Karpas-422 (cell line): ENCODE results near the gene SORCS2. TPM values are rescaled to one million over a fixed set of nuclear protein-coding genes. Genes with fewer than 3 reads are reported as not detected.

ENCODE experiments used
- DNase-seq: peaks from one replicate; pipeline ENCODE4 v3.0.0-alpha.2; 2015
- H2AFZ ChIP-seq: fragments of 200-600 bp; sonication (generic); 2 replicates; pipeline ENCODE4 v1.6.1; 2014; ENCODE audit warnings: antibody characterized with exemption, low read length, mixed read lengths
- H3K27ac ChIP-seq: fragments of 200-600 bp; sonication (generic); 2 replicates; pipeline ENCODE4 v1.5.1; 2014; ENCODE audit warnings: mild to moderate bottlenecking, low read length, moderate library complexity
- H3K27me3 ChIP-seq: fragments of 200-600 bp; sonication (generic); 2 replicates; pipeline ENCODE4 v1.6.1; 2014; ENCODE audit warnings: low read length, mixed read lengths
- H3K36me3 ChIP-seq: fragments of 200-600 bp; sonication (generic); 2 replicates; pipeline ENCODE4 v1.6.1; 2014; ENCODE audit warnings: low read length, mixed read lengths; ENCODE audit not compliant: insufficient read depth
- H3K4me1 ChIP-seq: fragments of 200-600 bp; sonication (generic); 2 replicates; pipeline ENCODE4 v1.6.1; 2014; ENCODE audit warnings: mild to moderate bottlenecking, low read length, mixed read lengths
- H3K4me2 ChIP-seq: fragments of 200-600 bp; sonication (generic); 2 replicates; pipeline ENCODE4 v1.6.1; 2014; ENCODE audit warnings: low read length, low read depth, mild to moderate bottlenecking; ENCODE audit not compliant: poor library complexity, severe bottlenecking
- H3K4me3 ChIP-seq: fragments of 200-600 bp; sonication (generic); 2 replicates; pipeline ENCODE4 v1.5.1; 2014; ENCODE audit warnings: mild to moderate bottlenecking, antibody characterized with exemption, low read length, mixed read lengths
- H3K79me2 ChIP-seq: fragments of 200-600 bp; sonication (generic); 2 replicates; pipeline ENCODE4 v1.6.1; 2014; ENCODE audit warnings: mild to moderate bottlenecking, low read length, mixed read lengths
- H3K9ac ChIP-seq: fragments of 200-600 bp; sonication (generic); 2 replicates; pipeline ENCODE4 v1.6.0; 2014; ENCODE audit warnings: low read length
- H3K9me2 ChIP-seq: fragments of 200-600 bp; sonication (generic), shearing (Covaris generic); replicated peaks from 2 replicates; pipeline ENCODE4 v1.6.0; 2014; ENCODE audit warnings: mild to moderate bottlenecking, low read length, moderate library complexity; ENCODE audit not compliant: insufficient read depth
- H3K9me3 ChIP-seq: fragments of 300-700, 200-600 bp; sonication (generic); 2 replicates; pipeline ENCODE4 v1.6.1; 2014; ENCODE audit warnings: low read length, mixed read lengths
- H4K20me1 ChIP-seq: fragments of 200-600 bp; sonication (generic); 2 replicates; pipeline ENCODE4 v1.6.1; 2014; ENCODE audit warnings: mild to moderate bottlenecking, antibody characterized with exemption, low read length, low read depth; ENCODE audit not compliant: insufficient read depth
- total RNA-seq: library from RNA; depleted of rRNA; stranded (reverse); fragments of >200 nt; shearing (Covaris generic); gene quantifications from 2 replicates; pipeline ENCODE4 v1.2.3, GENCODE V29; 2014; ENCODE audit warnings: low replicate concordance

Gene SORCS2
- total RNA-seq, 1 experiment from 2014 or later: not detected

- Histone ChIP-seq H4K20me1 (no peaks in the 10 kb centered on the region), H2AFZ (0 out of 2 replicates have a peak overlapping the region, but pooled peaks have one; percentile 53), H3K27ac (peak overlapping the region; percentile 98), H3K9me2 (no peaks in the 10 kb centered on the region), H3K4me3 (no peak overlapping the region), H3K9ac (peak overlapping the region; percentile 22; the same call in 1 of the 2 replicates), H3K9me3 (no peaks in the 10 kb centered on the region), H3K27me3 (no peaks in the 10 kb centered on the region), H3K36me3 (no peaks in the 10 kb centered on the region), H3K79me2 (no peaks in the 10 kb centered on the region), H3K4me1 (peaks cover 49% of the 10 kb centered on the region), H3K4me2 (no peak overlapping the region)
- no peak for DNase-seq
These were observed 6.8 kb upstream of the SORCS2 start for GRCh38 chr4:7185487-7186030.

GRCh38 chr4:7186031-7186430 lies 6.3 kb upstream of the SORCS2 start:
- peak; percentile 91 for DNase-seq
- H3K36me3 ChIP-seq: no peaks in the 10 kb centered on the region

GRCh38 chr4:7186516-7187167 lies 5.7 kb upstream of the SORCS2 start:
- Histone ChIP-seq H3K9me3 (no peaks in the 10 kb centered on the region), H2AFZ (no peak overlapping the region), H4K20me1 (no peaks in the 10 kb centered on the region), H3K27ac (no peak overlapping the region), H3K4me2 (no peak overlapping the region), H3K4me3 (no peak overlapping the region), H3K9ac (no peak overlapping the region), H3K4me1 (peaks cover 43% of the 10 kb centered on the region), H3K79me2 (no peaks in the 10 kb centered on the region), H3K27me3 (no peaks in the 10 kb centered on the region), H3K9me2 (no peaks in the 10 kb centered on the region), H3K36me3 (no peaks in the 10 kb centered on the region)
- no peak for DNase-seq

More at GRCh38 chr4:7186031-7186430, 6.3 kb upstream of the SORCS2 start:
- Histone ChIP-seq H3K27ac (no peak overlapping the region), H3K79me2 (no peaks in the 10 kb centered on the region), H3K4me3 (no peak overlapping the region), H3K9me2 (no peaks in the 10 kb centered on the region), H3K4me2 (no peak overlapping the region), H3K9ac (no peak overlapping the region), H3K27me3 (no peaks in the 10 kb centered on the region), H3K4me1 (peaks cover 47% of the 10 kb centered on the region), H3K9me3 (no peaks in the 10 kb centered on the region), H4K20me1 (no peaks in the 10 kb centered on the region), H2AFZ (no peak overlapping the region)

GRCh38 chr4:7187168-7187535 lies 5.2 kb upstream of the SORCS2 start:
- no peak overlapping the region for H3K9ac ChIP-seq
- H3K9me2 ChIP-seq: no peaks in the 10 kb centered on the region
- H3K4me1 ChIP-seq: peaks cover 40% of the 10 kb centered on the region
- no peaks in the 10 kb centered on the region for H3K79me2 ChIP-seq
- no peak overlapping the region for H3K4me3 ChIP-seq
- no peaks in the 10 kb centered on the region for H3K27me3 ChIP-seq
- H4K20me1 ChIP-seq: no peaks in the 10 kb centered on the region
- H3K4me2 ChIP-seq: no peak overlapping the region
- H3K9me3 ChIP-seq: no peaks in the 10 kb centered on the region
- no peak overlapping the region for H2AFZ ChIP-seq
- no peak overlapping the region for H3K27ac ChIP-seq
- DNase-seq: peak; percentile 60
- no peaks in the 10 kb centered on the region for H3K36me3 ChIP-seq

GRCh38 chr4:7187691-7188090 lies 4.6 kb upstream of the SORCS2 start:
- Histone ChIP-seq H3K36me3 (no peaks in the 10 kb centered on the region), H3K9me2 (no peaks in the 10 kb centered on the region), H3K9ac (no peak overlapping the region), H3K4me2 (no peak overlapping the region), H2AFZ (no peak overlapping the region), H3K27me3 (no peaks in the 10 kb centered on the region), H3K4me3 (no peak overlapping the region), H4K20me1 (no peaks in the 10 kb centered on the region), H3K9me3 (no peaks in the 10 kb centered on the region), H3K27ac (no peak overlapping the region), H3K79me2 (no peaks in the 10 kb centered on the region), H3K4me1 (peaks cover 35% of the 10 kb centered on the region)
- DNase-seq: no peak

- no peaks in the 10 kb centered on the region for H3K9me2 ChIP-seq
- no peaks in the 10 kb centered on the region for H3K79me2 ChIP-seq
- no peak overlapping the region for H2AFZ ChIP-seq
- no peaks in the 10 kb centered on the region for H3K36me3 ChIP-seq
- H3K9me3 ChIP-seq: no peaks in the 10 kb centered on the region
- DNase-seq: no peak
- H3K27me3 ChIP-seq: no peaks in the 10 kb centered on the region
- H3K4me2 ChIP-seq: no peak overlapping the region
- H3K4me3 ChIP-seq: no peak overlapping the region
- H3K27ac ChIP-seq: no peak overlapping the region
- no peaks in the 10 kb centered on the region for H4K20me1 ChIP-seq
- H3K9ac ChIP-seq: no peak overlapping the region
- H3K4me1 ChIP-seq: peaks cover 24% of the 10 kb centered on the region
These were observed 3.3 kb upstream of the SORCS2 start for GRCh38 chr4:7189066-7189465.

- H3K9me3 ChIP-seq: no peaks in the 10 kb centered on the region
- H3K27ac ChIP-seq: no peak overlapping the region
- no peak overlapping the region for H3K4me3 ChIP-seq
- no peaks in the 10 kb centered on the region for H3K36me3 ChIP-seq
- H3K4me2 ChIP-seq: no peak overlapping the region
- no peaks in the 10 kb centered on the region for H3K27me3 ChIP-seq
- no peaks in the 10 kb centered on the region for H4K20me1 ChIP-seq
- H3K9me2 ChIP-seq: no peaks in the 10 kb centered on the region
- H3K9ac ChIP-seq: no peak overlapping the region
- peaks cover 19% of the 10 kb centered on the region for H3K4me1 ChIP-seq
- DNase-seq: peak; percentile 76
- no peak overlapping the region for H2AFZ ChIP-seq
- no peaks in the 10 kb centered on the region for H3K79me2 ChIP-seq
These were observed 2.7 kb upstream of the SORCS2 start for GRCh38 chr4:7189475-7190277.

GRCh38 chr4:7190278-7190594 lies 2.1 kb upstream of the SORCS2 start:
- Histone ChIP-seq H2AFZ (no peak overlapping the region), H3K27me3 (no peaks in the 10 kb centered on the region), H3K9me3 (no peaks in the 10 kb centered on the region), H3K9me2 (no peaks in the 10 kb centered on the region), H3K79me2 (no peaks in the 10 kb centered on the region), H3K9ac (no peak overlapping the region), H4K20me1 (no peaks in the 10 kb centered on the region), H3K27ac (no peak overlapping the region), H3K36me3 (no peaks in the 10 kb centered on the region), H3K4me1 (peaks cover 15% of the 10 kb centered on the region), H3K4me3 (no peak overlapping the region), H3K4me2 (no peak overlapping the region)
- no peak for DNase-seq
